Non-pigmented ciliary epithelial cell (primary cell): ENCODE results near the gene CLPX.
"Not testable (repeated sequence)": the region's sequence is repeated elsewhere in the genome, so short reads cannot be mapped to it uniquely, and the experiment has no call there.

ENCODE experiments used
- DNase-seq: peaks from one replicate; pipeline ENCODE4 v3.0.0-alpha.2; 2010; ENCODE audit warnings: low read depth

CLPX gene

DNA sequence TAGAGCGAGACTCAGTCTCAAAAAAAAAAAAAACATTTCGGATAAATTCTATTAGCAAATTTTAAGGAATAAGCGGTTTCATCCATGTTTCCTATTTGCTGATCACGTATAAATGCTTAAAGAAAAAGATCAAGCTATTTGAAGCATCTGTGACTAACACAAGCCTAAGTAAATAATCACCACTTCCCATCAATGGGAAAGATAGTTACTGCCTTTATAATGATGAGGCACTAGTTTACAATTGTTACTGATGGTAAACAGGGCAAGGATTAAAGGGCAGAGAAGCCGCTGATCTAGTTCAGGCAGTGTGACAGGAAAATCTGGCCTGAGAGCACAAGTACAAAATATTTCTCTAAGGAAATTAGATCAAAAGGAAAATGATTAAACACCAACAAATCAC lies 13.7 kb downstream of the CLPX start:
- no peak for DNase-seq

DNA sequence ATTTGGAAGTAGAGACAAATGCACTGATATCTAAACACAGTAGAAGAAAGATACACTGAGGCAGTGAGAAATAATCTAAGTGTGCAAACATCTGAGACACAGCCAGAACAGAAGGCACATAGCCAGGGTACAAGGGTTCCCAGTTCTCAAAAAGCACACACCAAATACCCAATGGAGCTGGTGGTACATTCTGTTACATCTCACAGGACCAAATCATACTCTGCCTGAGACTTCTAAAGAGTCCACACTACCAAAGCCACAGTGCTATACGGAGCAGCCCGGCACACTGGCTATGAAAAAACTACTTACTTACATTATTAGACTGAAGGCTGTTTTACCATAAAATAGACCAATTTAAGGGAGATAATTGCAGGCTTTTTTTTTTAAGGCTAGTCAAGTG lies 19.3 kb downstream of the CLPX start:
- DNase-seq, result no peak

DNA sequence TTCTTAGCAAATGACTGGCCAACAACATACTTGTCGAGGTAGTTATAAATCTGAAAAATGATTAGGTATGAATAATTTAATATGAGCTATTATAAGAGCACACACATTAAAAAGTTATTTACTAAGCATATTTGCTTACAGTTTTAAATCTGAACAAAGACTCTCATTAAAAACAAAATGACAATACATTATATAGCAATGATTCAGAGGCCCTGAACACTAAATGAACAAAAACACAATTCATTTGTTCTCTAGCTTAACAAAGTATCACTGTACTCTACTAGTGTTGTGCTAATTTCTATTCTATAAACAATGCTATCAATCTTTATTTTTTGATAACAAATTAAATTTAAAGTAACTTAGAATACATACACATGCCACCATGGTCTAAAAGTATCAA lies 21.0 kb downstream of the CLPX start:
- no peak for DNase-seq

DNA sequence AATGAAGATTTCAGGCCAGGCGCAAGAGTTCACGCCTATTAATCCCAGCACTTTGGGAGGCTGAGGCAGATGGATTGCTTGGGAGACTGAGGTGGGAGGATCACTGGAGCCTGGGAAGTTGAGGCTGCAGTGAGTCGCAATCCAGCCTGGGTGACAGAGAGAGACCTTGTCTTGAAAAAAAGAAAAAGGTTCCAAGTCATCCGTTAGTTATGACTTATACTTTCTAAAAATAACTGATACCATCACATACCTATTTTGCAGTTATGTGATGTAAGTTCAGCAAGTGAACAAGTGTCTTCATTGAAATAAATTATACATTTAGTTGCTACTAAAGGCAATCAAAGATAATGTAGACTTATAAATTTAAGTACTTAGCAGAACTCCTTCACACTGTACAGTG lies 22.1 kb downstream of the CLPX start:
- DNase-seq, result no peak

DNA sequence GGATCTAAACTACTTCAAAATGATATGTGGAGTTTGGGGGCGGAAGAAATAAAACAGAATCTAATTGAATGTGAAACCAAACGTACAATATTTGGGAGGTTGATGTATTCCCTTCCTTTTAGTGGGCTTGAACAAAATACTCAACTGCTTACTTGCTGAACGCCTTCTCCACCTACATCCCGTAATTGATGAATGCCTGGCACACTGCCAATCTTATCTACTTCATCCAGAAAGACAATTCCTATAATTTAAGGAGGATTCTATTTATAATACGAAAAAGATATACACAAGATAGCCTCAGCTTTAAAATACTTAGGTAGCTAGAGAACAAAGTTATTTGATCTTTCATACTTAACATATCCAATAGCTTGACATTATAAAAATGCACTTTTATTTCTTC lies 28.4 kb downstream of the CLPX start:
- no peak for DNase-seq

DNA sequence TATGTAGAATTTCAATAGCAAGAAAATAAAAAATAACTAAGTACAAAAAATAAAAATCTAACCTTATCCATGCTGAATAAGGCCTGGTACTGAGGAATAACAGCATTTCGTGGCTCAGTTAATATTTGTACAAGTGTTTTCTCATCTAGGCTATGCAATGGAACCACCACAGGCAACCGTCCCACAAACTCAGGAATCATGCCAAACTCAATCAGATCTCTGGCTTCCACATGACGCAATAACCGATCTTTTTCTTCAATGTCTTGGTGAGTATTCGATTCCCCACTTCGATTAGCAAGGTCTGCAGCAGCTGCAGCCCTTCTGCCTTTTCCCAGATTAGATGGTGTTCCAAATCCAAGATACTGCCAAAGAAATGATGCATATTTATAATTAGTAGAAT lies 30.4 kb downstream of the CLPX start:
- no peak for DNase-seq

DNA sequence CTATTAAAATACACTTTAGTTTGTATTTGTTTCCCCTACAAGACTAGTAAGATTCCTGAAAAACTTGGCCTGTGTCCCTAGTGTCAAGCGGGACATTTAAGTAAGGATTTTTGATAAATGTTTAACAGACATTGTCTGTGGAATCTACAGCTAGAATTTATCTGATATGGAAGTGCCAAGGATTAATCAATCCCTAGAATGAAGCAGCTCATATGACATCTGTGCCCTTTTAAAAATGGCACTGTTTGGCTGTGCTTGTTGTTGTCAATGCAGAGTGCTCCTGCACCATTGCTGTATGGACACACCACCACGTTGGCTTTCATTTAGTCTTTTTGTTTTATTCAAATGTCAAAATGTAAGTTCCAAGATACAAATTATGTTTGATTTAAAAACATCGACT lies 37.2 kb downstream of the CLPX start:
- no peak for DNase-seq

DNA sequence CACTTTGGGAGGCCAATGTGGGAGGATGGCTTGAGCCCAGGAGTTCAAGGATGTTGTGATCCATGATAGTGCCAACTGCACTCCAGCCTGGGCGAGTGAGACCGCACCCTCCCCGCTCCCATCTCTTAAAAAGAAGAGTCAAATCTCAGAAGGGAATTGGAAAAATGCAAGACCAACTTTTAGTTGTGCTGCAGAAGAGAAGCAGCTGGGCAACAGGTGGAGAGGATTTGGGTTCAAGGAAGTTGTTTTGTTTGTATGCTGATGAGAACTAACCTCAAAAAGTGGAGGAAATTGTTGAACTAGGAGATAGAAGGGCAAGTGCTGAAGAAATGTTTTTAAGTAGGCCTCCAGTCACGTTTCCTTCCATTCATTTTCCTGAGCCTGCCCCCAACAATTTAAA lies 38.7 kb downstream of the CLPX start:
- DNase-seq, result no peak

DNA sequence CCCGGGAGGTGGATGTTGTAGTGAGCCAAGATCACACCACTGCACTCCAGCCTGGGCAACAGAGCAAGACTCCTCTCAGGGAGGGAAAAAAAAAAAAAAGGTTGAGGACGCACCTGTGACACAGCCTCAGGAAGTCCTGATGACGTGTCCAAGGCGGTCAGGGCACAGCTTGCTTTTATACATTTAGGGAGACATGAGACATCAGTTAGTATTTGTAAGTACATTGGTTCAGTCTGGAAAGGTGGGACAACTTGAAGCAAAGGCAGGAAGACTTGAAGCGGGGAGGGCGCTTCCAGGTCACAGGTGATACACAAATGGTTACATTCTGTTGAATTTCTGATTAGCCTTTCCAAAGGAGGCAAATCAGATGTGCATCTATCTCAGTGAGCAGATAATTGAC lies 46.5 kb downstream of the CLPX start:
- not testable (repeated sequence) for DNase-seq

DNA sequence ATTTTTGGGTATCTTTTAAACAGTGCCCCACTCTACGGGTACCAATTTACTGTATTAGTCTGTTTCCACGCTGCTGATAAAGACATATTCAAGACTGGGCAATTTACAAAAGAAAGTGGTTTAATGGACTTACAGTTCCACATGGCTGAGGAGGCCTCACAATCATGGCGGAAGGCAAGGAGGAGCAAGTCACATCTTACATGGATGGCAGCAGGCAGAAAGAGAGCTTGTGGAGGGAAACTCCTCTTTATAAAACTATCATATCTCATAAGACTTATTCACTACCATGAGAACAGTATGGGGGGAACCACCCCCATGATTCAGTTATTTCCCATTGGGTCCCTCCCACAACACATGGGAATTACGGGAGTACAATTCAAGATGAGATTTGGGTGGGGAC lies 47.2 kb downstream of the CLPX start:
- not testable (repeated sequence) for DNase-seq

DNA sequence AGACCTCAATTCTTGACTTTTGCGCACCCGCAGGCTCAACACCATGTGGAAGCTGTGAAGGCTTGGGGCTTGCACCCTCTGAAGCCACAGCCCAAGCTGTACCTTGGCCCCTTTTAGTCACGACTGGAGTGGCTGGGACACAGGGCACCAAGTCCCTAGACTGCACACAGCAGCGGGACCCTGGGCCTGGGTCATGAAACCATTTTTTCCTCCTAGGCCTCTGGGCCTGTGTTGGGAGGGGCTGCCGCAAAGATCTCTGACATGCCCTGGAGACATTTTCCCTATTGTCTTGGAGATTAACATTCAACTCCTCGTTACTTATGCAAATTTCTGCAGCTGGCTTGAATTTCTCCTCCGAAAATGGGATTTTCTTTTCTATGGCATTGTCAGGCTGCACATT lies 48.1 kb downstream of the CLPX start:
- DNase-seq, result not testable (repeated sequence)

DNA sequence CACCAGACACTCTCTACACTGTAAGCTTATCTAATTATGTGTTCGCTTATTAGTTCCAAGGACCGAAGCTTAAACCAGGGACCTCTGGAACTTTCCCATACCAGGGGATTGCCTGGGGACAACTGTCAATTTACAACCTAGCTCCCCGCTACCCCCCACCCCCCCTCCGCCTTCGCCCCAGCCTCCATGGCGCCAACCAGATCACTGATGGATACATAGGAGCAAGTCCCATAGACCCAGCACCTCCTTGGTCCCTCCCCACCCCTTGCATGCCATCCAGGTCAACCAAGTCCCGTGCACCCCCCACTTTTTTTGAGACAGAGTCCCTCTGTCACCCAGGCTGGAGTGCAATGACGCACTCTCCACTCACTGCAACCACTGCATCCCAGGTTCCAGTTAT lies 50.6 kb downstream of the CLPX start:
- no peak for DNase-seq

DNA sequence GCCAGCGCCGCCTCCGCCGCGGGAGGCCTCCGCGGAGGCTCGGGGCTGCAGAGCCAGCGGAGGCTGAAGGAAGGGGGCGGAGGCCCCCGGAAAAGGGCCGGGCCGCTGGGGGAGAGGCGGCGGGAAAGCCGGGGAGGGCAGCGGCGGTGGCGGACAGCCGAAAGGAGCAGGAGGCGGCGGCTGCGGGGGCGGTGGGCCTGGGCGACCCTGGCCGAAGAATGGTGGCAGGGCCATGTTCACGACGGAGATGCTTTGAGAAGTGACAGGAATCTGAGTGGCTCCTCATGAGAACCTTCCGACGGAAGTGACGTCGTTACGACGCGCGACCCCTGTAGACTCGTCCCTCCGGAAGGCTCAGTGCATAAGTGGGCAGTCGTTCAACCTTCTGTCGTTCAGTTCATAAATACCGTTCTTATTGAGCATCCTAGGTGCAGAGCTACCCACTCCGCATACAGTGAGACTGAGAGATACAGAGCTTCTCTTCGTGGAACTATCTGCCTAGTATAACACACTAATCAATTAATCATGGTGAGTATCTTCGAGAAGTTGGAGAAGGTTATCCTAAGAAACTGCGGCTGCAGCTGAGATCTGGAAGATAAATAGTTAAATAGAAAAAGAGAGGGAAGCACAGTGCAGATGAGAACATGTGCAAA lies 51.5 kb downstream of the CLPX start, which contains the start of gene PDCD7:
TSS of gene PDCD7 (minus strand) at position 261 of the 653 bp plus-strand sequence. CDS start at position 234, 27 bp downstream.
- peak; percentile 66 for DNase-seq

DNA sequence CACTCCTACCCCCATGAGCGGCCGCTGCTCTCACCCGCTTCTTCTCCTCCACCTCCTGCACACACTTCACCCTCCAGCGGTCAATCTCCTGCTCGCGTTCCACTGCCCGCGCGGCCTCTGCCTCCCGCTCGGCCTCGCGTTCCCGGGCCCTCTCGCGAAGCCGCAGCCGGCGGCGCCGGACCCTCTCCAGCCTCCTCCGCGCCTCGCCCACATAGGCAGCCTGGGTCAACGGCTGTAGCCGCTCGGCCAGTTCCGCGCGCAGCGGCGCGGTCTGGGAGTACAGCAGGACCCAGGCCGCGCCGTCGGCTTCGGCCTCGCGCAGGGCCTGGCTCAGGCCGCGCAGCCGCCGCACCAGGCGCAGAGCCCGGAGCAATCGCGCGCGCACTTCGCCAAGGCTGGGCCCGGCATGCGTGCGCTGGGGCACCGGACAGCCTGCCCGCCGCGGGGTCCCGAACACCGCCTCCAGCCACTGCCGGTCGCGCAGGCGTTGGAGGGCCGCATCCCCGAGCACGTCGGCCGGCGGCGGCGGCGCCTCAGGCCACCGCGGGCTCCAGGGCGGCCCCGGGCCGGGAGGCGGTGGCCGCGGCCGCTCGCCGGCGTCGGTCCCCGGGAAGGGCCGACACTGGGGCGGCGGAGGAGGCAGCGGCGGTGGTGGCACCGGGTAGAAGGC lies 52.1 kb downstream of the CLPX start:
- DNase-seq, result no peak

DNA sequence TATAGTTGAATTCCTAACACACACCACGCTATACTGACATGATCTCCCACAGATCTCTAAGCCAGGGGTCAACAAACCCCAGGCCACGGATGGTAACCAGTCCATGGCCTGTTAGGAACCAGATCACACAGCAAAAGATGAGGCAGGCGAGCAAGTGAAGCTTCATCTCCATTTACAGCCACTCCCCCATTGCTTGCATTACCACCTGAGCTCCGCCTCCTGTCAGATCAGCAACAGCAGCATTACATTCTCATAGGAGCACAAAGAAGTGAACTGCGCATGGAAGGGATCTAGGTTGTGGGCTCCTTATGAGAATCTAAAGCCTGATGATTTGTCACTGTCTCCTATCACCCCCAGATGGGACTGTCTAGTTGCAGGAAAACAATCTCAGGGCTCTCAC lies 54.2 kb downstream of the CLPX start:
- no peak for DNase-seq

DNA sequence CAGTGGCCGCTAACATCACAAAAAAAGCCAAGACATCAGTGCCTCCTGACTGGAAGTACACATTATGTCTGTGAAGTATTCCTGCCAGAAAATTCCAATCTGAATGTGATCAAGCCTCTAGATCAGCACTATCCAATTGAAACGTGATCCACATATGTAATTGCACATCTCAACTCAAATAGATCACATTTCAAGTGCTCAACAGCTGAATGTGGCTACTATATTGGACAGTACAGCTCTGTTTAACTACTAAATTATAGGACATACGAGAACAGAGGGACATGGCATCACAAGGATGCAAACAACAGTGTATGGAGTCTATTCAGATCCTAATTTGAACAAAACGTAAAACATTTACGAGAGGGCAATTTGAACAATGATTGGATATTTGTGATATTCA lies 69.6 kb downstream of the CLPX start:
- DNase-seq, result no peak

DNA sequence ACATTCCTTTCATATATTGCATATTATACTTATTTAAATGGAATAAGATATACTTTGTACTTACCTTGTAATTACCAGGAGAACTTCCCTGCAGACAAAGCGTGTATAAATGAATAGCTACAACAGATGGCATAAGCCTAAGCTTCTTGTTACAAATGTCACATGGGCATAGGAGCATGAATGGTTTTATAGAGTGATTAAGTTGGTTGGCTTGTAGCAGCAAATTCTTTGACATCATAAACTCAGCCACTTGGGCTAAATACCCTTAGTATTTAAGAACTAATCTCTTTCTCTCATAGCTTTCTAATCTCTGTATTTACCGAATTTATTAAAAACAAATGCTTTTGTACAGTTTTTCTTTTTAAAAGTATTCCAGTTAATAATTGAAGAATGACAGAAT lies 70.1 kb downstream of the CLPX start, which contains the start of gene UBAP1L:
TSS of gene UBAP1L (minus strand) at position 115 of the 400 bp plus-strand sequence. CDS start 8,985 bp downstream, outside the sequence.
- no peak for DNase-seq

DNA sequence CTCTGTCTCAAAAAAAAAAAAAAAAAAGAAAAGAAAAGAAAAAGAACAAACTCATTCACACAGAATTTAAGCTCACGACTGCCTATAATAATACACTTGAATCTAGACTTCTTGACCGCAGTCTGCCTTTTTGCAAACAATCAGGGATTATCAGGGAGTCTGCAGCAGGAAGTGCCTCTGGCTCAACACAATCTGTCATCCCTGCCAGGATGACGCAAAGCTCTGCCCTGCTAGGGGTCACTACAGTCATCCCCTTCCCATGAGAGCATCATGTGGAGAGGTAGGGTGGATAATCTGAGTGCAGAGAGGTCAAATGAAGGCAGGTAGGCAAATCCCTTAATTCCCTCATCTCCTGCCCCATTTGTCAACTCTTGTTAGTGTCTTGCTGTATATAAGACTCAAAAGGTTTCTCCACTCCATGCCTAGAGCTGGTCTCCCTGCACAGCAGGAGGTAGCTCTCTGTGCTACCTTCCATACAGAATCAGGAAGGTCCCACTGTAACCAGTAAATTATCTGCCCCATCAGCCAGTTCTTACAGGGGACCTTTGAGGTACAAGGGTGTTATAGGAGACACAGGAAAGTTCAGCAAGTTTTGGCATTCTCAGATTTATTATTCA lies 74.4 kb downstream of the CLPX start:
- DNase-seq, result peak; percentile 55

DNA sequence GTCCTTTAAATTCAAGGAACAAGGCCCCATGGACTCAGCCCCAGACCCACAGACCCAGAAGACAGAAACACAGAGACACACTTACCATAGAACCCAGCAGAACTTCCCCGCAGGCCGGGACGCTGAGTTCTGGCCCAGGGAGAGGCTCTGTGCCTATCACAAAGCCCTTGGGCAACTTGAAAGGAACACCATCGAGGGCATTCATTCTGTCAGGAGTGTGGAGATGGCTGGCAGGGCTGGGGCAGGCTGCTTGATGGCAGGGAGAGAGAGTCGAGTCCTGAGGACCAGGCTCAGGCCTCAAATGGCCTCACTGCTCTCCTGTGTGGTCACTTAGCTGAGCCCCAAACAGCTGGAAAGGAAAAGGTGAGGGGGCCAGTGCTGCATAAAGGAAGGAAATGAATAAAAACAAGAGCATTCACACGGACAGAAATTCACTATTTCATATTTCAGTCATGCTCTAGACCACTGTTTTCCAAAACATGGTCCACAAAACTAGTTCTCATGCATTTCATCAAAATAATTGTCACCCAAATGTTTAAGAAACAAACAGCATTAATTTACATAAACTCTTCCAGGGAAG lies 79.0 kb downstream of the CLPX start:
- DNase-seq, result no peak

DNA sequence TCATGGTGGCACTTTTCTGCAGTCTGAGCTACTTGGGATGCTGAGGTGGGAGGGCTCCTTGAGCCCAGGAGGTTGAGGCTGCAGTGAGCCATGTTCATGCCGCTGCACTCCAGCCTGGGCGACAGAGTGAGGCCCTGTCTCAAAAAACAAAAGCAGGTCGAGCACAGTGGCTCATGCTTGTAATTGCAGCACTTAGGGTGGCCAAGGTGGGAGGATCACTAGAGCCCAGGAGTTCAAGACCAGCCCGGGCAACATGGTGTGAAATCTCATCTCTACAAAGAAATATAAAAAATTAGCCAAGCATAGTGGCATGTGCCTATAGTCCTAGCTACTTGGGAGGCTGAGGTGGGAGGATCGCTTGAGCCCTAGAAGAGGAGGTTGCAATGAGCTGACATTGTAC lies 80.1 kb downstream of the CLPX start:
- DNase-seq, result no peak

DNA sequence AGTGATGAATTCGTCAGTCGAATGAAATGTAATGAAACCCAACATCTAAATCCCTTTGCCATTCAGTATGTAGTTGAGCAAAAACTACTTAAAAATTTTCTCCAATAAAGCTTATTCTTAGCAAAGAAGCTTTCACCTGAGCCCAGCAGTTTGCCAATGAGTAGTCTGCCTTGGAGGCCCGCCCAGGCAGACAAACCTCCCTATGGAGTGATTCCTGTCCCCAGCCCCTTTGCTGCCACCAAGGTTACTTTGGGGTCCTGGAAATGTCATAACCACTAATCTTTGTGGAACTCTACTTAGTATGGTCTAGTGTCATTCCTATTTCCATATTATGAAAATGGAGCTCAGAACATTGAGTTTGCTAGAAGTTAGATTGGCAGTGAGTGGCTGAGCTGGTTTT lies 82.2 kb downstream of the CLPX start:
- DNase-seq, result no peak

DNA sequence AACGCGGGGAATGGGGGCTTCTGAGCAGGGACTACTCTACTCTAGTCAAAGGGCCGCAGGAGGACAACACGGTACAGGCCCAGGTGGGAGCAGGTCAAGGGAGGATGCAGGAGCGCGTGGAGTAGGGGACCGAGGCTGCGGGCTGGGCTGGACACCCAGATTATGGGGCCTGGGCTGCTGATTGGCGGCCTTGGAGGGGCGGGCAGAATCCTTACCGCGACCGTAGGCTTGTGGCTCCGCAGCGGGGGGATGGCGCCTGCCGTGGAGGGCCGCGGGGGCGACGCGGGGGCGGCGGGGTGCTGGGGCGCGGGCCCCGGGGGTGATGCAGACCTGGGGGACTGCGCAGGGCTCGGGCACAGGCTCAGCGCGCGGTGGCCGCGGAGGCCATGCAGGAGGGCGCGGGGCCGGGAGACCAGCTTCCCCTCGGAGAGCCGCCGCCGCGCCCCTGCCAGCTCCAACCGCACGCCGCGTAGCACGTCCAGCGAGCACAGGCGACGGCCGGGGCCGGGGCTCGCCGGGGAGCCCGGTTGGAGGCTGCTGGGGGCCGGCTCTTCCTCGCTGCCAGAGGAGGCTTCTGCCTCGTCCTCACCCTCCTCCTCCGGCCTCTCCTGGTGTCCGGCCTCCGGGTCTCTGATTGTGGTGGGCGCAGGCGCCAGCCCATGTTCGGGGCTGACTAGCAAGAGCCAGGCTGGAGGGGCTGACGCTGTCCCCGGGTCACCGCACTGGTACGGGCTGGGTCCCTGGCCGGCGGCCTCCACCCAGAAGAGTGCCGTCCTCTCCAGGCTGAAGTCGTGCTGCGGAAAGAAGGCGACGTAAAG lies 83.0 kb downstream of the CLPX start:
- no peak for DNase-seq
